ENCODE measurements around the gene SYAP1.

DNA sequence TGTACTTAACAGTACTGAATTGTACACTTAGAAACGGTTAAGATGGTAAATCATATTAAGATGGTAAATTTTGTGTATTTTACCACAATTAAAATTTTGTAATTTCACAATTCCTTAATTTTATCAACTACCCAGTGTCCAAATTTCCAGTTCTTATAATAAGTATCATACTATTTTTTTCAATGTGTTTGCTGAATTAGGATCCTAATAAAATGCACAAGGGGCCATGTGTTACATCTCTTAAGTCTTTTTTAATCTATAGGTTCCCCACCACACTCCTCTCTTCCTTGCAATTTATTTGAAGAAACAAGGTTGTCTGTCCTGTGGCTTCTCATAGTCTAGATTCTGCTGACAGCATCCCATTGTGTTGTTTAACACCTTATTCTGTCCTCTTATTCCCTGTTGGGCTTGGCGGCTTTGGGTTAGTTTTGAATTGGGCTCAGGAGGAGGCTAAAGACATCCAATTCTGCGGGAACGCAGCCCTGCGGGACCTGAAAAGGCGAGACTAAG, 533 bp upstream of the SYAP1 start:
- TF ChIP-seq, protein P1, sequence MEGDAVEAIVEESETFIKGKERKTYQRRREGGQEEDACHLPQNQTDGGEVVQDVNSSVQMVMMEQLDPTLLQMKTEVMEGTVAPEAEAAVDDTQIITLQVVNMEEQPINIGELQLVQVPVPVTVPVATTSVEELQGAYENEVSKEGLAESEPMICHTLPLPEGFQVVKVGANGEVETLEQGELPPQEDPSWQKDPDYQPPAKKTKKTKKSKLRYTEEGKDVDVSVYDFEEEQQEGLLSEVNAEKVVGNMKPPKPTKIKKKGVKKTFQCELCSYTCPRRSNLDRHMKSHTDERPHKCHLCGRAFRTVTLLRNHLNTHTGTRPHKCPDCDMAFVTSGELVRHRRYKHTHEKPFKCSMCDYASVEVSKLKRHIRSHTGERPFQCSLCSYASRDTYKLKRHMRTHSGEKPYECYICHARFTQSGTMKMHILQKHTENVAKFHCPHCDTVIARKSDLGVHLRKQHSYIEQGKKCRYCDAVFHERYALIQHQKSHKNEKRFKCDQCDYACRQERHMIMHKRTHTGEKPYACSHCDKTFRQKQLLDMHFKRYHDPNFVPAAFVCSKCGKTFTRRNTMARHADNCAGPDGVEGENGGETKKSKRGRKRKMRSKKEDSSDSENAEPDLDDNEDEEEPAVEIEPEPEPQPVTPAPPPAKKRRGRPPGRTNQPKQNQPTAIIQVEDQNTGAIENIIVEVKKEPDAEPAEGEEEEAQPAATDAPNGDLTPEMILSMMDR (IDR thresholded peaks at IDR 0.05; ENCODE audit: insufficient read depth, low read length, poor library complexity, severe bottlenecking), result no peak
- TF ChIP-seq EZH2phosphoT487 (conservative IDR thresholded peaks at IDR 0.05; ENCODE audit: low read length), result no peak

Data from SU-DHL-6 (cell line).